ENCODE data around the gene SLC30A2.

- TF ChIP-seq POLR2A (IDR thresholded peaks at IDR 0.05) (no peak), CTCF (IDR thresholded peaks at IDR 0.05) (no peak)
Observed at GRCh38 chr1:26041401-26041800, 4.5 kb downstream of the SLC30A2 start.

Data from upper lobe of left lung (tissue), 4 donors.